Activated T-helper 2 cell treated with anti-CD3 and anti-CD28 coated beads, Interferon-gamma antibody, Interleukin-2, Interleukin-4, amounts not matched to agents 10 μg/mL and 5 μg/mL and 100 μg/mL, durations not matched to agents 14 hours and 24 hours and 36 hours (primary cell): ENCODE results near the gene TMEM272. TPM values are rescaled to one million over a fixed set of nuclear protein-coding genes. Genes with fewer than 3 reads are reported as not detected.

Experiments used
- DNase-seq: peaks from one replicate; pipeline ENCODE4 v3.0.0; 2021; ENCODE audit warnings: low spot score
- H3K27ac Mint-ChIP-seq: one replicate; pipeline ENCODE4 v1.8.0; 2021; ENCODE audit warnings: mixed read lengths
- H3K27me3 Mint-ChIP-seq: one replicate; pipeline ENCODE4 v1.8.0; 2021; ENCODE audit warnings: low read depth, mixed read lengths
- H3K36me3 Mint-ChIP-seq: one replicate; pipeline ENCODE4 v1.8.0; 2021; ENCODE audit warnings: low read depth, mixed read lengths
- H3K4me1 Mint-ChIP-seq: one replicate; pipeline ENCODE4 v1.8.0; 2021; ENCODE audit warnings: low read depth, mixed read lengths
- H3K4me3 Mint-ChIP-seq: one replicate; pipeline ENCODE4 v1.8.0; 2021; ENCODE audit warnings: low read depth, mild to moderate bottlenecking, moderate library complexity, mixed read lengths
- H3K9me3 Mint-ChIP-seq: one replicate; pipeline ENCODE4 v1.8.0; 2021; ENCODE audit warnings: mixed read lengths
- intact Hi-C: fragments of 100-400 bp; cut with micrococcal nuclease; formaldehyde crosslinking; loops from one replicate; pipeline ENCODE4 v1.15.1; 2023
- total RNA-seq: library from RNA; stranded (reverse); gene quantifications from 2 replicates; pipeline ENCODE4 v1.2.3, GENCODE V29; 2022

TMEM272 gene
- total RNA-seq, 1 donor from 2014 or later: not detected

- Mint-ChIP-seq H3K4me1 (peaks cover 10% of the 10 kb centered on the region), H3K27me3 (peaks cover 25% of the 10 kb centered on the region), H3K9me3 (no peaks in the 10 kb centered on the region), H3K4me3 (no peak overlapping the region), H3K27ac (no peak overlapping the region), H3K36me3 (no peaks in the 10 kb centered on the region)
- intact Hi-C loops: loop anchor here (5.0 kb wide), 2 partner anchors 33 to 282 kb away; partner anchors contain the start of gene NEK5
- no peak for DNase-seq
Measured at GRCh38 chr13:51845574-51846318, 769 bp upstream of the TMEM272 start.

GRCh38 chr13:51843529-51843928 is 1.4 kb downstream of the TMEM272 start:
- intact Hi-C loops: no loop called here
- peaks cover 10% of the 10 kb centered on the region for H3K4me1 Mint-ChIP-seq

GRCh38 chr13:51841732-51842131 is 3.2 kb downstream of the TMEM272 start:
- Mint-ChIP-seq H3K9me3 (no peaks in the 10 kb centered on the region), H3K27ac (no peak overlapping the region), H3K4me1 (peaks cover 19% of the 10 kb centered on the region), H3K4me3 (no peak overlapping the region), H3K36me3 (no peaks in the 10 kb centered on the region), H3K27me3 (peaks cover 23% of the 10 kb centered on the region)
- no peak for DNase-seq
- intact Hi-C loops: no loop called here

More at GRCh38 chr13:51843529-51843928, 1.4 kb downstream of the TMEM272 start:
- H3K27me3 Mint-ChIP-seq: peaks cover 25% of the 10 kb centered on the region
- no peak overlapping the region for H3K27ac Mint-ChIP-seq
- no peaks in the 10 kb centered on the region for H3K9me3 Mint-ChIP-seq
- no peak for DNase-seq
- no peak overlapping the region for H3K4me3 Mint-ChIP-seq
- no peaks in the 10 kb centered on the region for H3K36me3 Mint-ChIP-seq

GRCh38 chr13:51840917-51841316 is 4.1 kb downstream of the TMEM272 start:
- Mint-ChIP-seq H3K27ac (no peak overlapping the region), H3K27me3 (peaks cover 24% of the 10 kb centered on the region), H3K36me3 (no peaks in the 10 kb centered on the region), H3K9me3 (no peaks in the 10 kb centered on the region), H3K4me1 (peaks cover 21% of the 10 kb centered on the region), H3K4me3 (no peak overlapping the region)
- no peak for DNase-seq
- intact Hi-C loops: no loop called here

GRCh38 chr13:51839711-51840540 is 5.1 kb downstream of the TMEM272 start:
- intact Hi-C loops: no loop called here
- Mint-ChIP-seq H3K9me3 (no peaks in the 10 kb centered on the region), H3K36me3 (no peaks in the 10 kb centered on the region), H3K4me3 (no peak overlapping the region), H3K27ac (no peak overlapping the region), H3K27me3 (peaks cover 23% of the 10 kb centered on the region), H3K4me1 (peaks cover 16% of the 10 kb centered on the region)
- no peak for DNase-seq

GRCh38 chr13:51838240-51838846 is 6.6 kb downstream of the TMEM272 start:
- no peak overlapping the region for H3K4me3 Mint-ChIP-seq
- intact Hi-C loops: no loop called here
- no peaks in the 10 kb centered on the region for H3K36me3 Mint-ChIP-seq
- DNase-seq: no peak
- peaks cover 12% of the 10 kb centered on the region for H3K4me1 Mint-ChIP-seq
- peaks cover 18% of the 10 kb centered on the region for H3K27me3 Mint-ChIP-seq
- no peak overlapping the region for H3K27ac Mint-ChIP-seq
- H3K9me3 Mint-ChIP-seq: no peaks in the 10 kb centered on the region

- Mint-ChIP-seq H3K4me1 (peaks cover 16% of the 10 kb centered on the region), H3K4me3 (no peak overlapping the region), H3K9me3 (no peaks in the 10 kb centered on the region), H3K27me3 (peaks cover 28% of the 10 kb centered on the region), H3K36me3 (no peaks in the 10 kb centered on the region), H3K27ac (no peak overlapping the region)
- intact Hi-C loops: no loop called here
- no peak for DNase-seq
Measured at GRCh38 chr13:51837016-51837415, 8.0 kb downstream of the TMEM272 start.

GRCh38 chr13:51834581-51835171 is 10.3 kb downstream of the TMEM272 start:
- Mint-ChIP-seq H3K27me3 (peaks cover 35% of the 10 kb centered on the region), H3K4me1 (peaks cover 17% of the 10 kb centered on the region), H3K36me3 (no peaks in the 10 kb centered on the region), H3K27ac (no peak overlapping the region), H3K9me3 (no peaks in the 10 kb centered on the region), H3K4me3 (no peak overlapping the region)
- no peak for DNase-seq
- intact Hi-C loops: no loop called here

- no peak for DNase-seq
- Mint-ChIP-seq H3K27ac (no peak overlapping the region), H3K36me3 (no peaks in the 10 kb centered on the region), H3K9me3 (no peaks in the 10 kb centered on the region), H3K4me3 (no peak overlapping the region), H3K27me3 (peaks cover 40% of the 10 kb centered on the region), H3K4me1 (peaks cover 17% of the 10 kb centered on the region)
- intact Hi-C loops: no loop called here
Measured at GRCh38 chr13:51833980-51834379, 11.0 kb downstream of the TMEM272 start.

GRCh38 chr13:51832471-51833152 is 12.4 kb downstream of the TMEM272 start:
- Mint-ChIP-seq H3K27ac (no peak overlapping the region), H3K27me3 (peaks cover 54% of the 10 kb centered on the region), H3K4me1 (peaks cover 15% of the 10 kb centered on the region), H3K4me3 (no peak overlapping the region), H3K36me3 (no peaks in the 10 kb centered on the region), H3K9me3 (no peaks in the 10 kb centered on the region)
- DNase-seq: no peak
- intact Hi-C loops: loop anchor here (1.0 kb wide), 1 partner anchor 17 kb away; no protein-coding TSS in a partner anchor

- peaks cover 22% of the 10 kb centered on the region for H3K4me1 Mint-ChIP-seq
Measured at GRCh38 chr13:51831519-51831918, 13.5 kb downstream of the TMEM272 start.

GRCh38 chr13:51829568-51829899 is 15.4 kb downstream of the TMEM272 start:
- no peak for DNase-seq
- no peak overlapping the region for H3K4me3 Mint-ChIP-seq
- H3K27me3 Mint-ChIP-seq: peaks cover 58% of the 10 kb centered on the region
- no peaks in the 10 kb centered on the region for H3K36me3 Mint-ChIP-seq
- H3K27ac Mint-ChIP-seq: no peak overlapping the region
- H3K9me3 Mint-ChIP-seq: no peaks in the 10 kb centered on the region
- intact Hi-C loops: loop anchor here (5.0 to 10.0 kb wide), 2 partner anchors 78 to 1595 kb away; no protein-coding TSS in a partner anchor
- peaks cover 41% of the 10 kb centered on the region for H3K4me1 Mint-ChIP-seq

More at GRCh38 chr13:51831519-51831918, 13.5 kb downstream of the TMEM272 start:
- Mint-ChIP-seq H3K27me3 (peaks cover 60% of the 10 kb centered on the region), H3K27ac (no peak overlapping the region), H3K9me3 (no peaks in the 10 kb centered on the region), H3K4me3 (no peak overlapping the region), H3K36me3 (no peaks in the 10 kb centered on the region)
- no peak for DNase-seq
- intact Hi-C loops: no loop called here
